HepG2 (cell line): ENCODE data around the gene CCDC177. TPM values are rescaled to one million over a fixed set of nuclear protein-coding genes. Genes with fewer than 3 reads are reported as not detected.

Source experiments
- FOXA1 ChIP-seq, 2 experiments: fragments of 450-650 bp in 1 of 2; sonication (generic) in 1 of 2; formaldehyde crosslinking in 1 of 2; IDR thresholded peaks; 2 replicates each; pipeline versions ENCODE4 v1.4.0 to v1.6.1; 2016 to 2020; ENCODE audit warnings: missing genetic modification reagents in 1 of 2
- SALL2 ChIP-seq: sonication (generic); formaldehyde crosslinking; IDR thresholded peaks from 2 replicates; pipeline ENCODE4 v1.8.1; 2023; ENCODE audit warnings: mild to moderate bottlenecking, missing genetic modification reagents, inconsistent platforms
- TCF7L2 ChIP-seq: IDR thresholded peaks from 2 replicates; pipeline ENCODE4 v1.6.1; 2011; ENCODE audit warnings: mild to moderate bottlenecking, low read depth, low read length, moderate library complexity
- TGIF2 ChIP-seq: IDR thresholded peaks from 2 replicates; pipeline ENCODE4 v1.6.1; 2016; ENCODE audit warnings: control low read depth, missing compliant biosample characterization
- TOE1 ChIP-seq: sonication (generic); formaldehyde crosslinking; IDR thresholded peaks from 2 replicates; pipeline ENCODE4 v1.4.0; 2020; ENCODE audit warnings: mild to moderate bottlenecking, missing genetic modification reagents
- ZBTB8A ChIP-seq: sonication (generic); formaldehyde crosslinking; IDR thresholded peaks from 2 replicates; pipeline ENCODE4 v1.4.0; 2020; ENCODE audit warnings: mild to moderate bottlenecking, low read depth, missing genetic modification reagents, borderline replicate concordance
- ZFP62 ChIP-seq: sonication (generic); formaldehyde crosslinking; IDR thresholded peaks from 2 replicates; pipeline ENCODE4 v1.4.0; 2020; ENCODE audit warnings: missing genetic modification reagents
- ZMYM3 ChIP-seq: sonication (generic); formaldehyde crosslinking; IDR thresholded peaks from 2 replicates; pipeline ENCODE4 v1.5.1; 2020; ENCODE audit warnings: mild to moderate bottlenecking, missing genetic modification reagents
- ZNF17 ChIP-seq: sonication (generic); formaldehyde crosslinking; IDR thresholded peaks from 2 replicates; pipeline ENCODE4 v1.5.0; 2020; ENCODE audit warnings: mild to moderate bottlenecking, missing genetic modification reagents
- ZNF350 ChIP-seq: sonication (generic); formaldehyde crosslinking; IDR thresholded peaks from 2 replicates; pipeline ENCODE4 v1.4.0; 2020; ENCODE audit warnings: mild to moderate bottlenecking, low read depth, missing genetic modification reagents, borderline replicate concordance
- ZNF614 ChIP-seq: IDR thresholded peaks from 2 replicates; pipeline ENCODE4 v1.6.1; 2018; ENCODE audit warnings: missing biosample characterization, missing genetic modification reagents, inconsistent platforms, borderline replicate concordance
- ZNF775 ChIP-seq: sonication (generic); formaldehyde crosslinking; IDR thresholded peaks from 2 replicates; pipeline ENCODE4 v1.4.0; 2020; ENCODE audit warnings: missing genetic modification reagents, mild to moderate bottlenecking, moderate library complexity, borderline replicate concordance
- ZZZ3 ChIP-seq: sonication (generic); formaldehyde crosslinking; IDR thresholded peaks from 2 replicates; pipeline ENCODE4 v1.4.0; 2020; ENCODE audit warnings: missing genetic modification reagents, mild to moderate bottlenecking, borderline replicate concordance
- polyA plus RNA-seq, 8 experiments: library from polyadenylated mRNA; depleted of rRNA in 3 of 8; stranded (reverse) in 7 of 8; unstranded in 1 of 8; fragments of >200 nt; fragmentation: Illumina TruSeq in 4 of 8; extraction: Trizol in 4 of 8; gene quantifications; 2 replicates each; pipeline versions ENCODE4 v1.2.1 to v1.2.3, GENCODE V29; 2011 to 2016; ENCODE audit warnings: low read depth in 4 of 8, missing spikeins in 1 of 8, mixed read lengths in 1 of 8; ENCODE audit not compliant: insufficient read depth in 1 of 8
- total RNA-seq, 5 experiments: library from RNA; depleted of rRNA; stranded (reverse); fragments of >200 nt; fragmentation: Illumina TruSeq; extraction: Trizol; gene quantifications; 2 replicates each; pipeline ENCODE4 v1.2.3, GENCODE V29; 2016; ENCODE audit warnings: low read depth in 1 of 5
- TF ChIP-seq, protein P1 (sequence below): sonication (generic); formaldehyde crosslinking; IDR thresholded peaks from 2 replicates; pipeline ENCODE4 v1.4.0; 2020; ENCODE audit warnings: missing genetic modification reagents, borderline replicate concordance
- TF ChIP-seq, protein P2 (sequence below): sonication (generic); formaldehyde crosslinking; IDR thresholded peaks from one replicate; pipeline ENCODE4 v1.5.1; 2020; ENCODE audit warnings: mild to moderate bottlenecking, missing genetic modification reagents; ENCODE audit errors: not compliant biosample characterization

CCDC177 gene
- total and polyA plus RNA-seq, 2 of the 13 experiments (the other 11 are each of a cell fraction or from before 2014, with no cell fraction given) = not detected

DNA sequence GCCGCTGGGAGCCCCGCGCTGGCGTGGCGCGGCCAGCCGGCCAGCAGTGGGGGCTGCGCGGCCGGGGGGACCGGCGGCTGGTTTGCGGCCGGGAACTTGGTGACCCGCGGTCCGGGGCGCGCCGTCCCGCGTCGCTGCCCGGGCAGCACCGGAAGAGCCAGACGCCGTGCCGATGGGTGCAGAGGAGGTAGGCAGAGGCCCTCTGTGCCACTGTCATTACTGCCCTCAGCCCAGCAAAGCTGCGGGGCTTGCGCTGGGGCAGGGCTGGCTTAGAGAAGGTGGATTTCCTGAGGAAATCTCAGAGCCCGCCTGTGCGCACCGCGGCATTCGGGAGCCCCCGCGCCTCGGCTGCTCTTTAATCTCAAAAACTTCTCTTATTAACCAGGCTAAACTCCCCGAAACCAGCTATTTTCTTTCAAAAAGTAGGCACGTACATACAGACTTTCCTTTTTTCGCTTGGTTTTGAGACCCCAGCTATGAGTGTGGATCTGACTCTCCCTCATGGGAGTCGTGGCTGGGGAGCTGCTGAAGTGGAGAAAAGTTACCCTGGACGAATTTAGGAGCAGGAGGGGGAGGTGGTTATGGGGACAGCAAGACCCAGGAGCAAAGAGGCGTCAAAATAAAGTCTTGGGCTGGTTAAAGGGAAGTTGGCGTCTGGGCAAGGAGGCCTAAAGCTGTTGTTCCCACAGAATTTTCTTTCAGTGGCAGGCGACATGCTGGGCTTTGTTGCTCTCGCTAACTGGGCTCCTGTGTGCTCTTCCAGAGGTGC lies 37.5 kb upstream of the CCDC177 start (continued):
- no peak for TF ChIP-seq ZNF775
- TF ChIP-seq TGIF2 (CRISPR knock-in tag) = peak; percentile 43; the same call in 1 of the 2 replicates
- no peak for TF ChIP-seq TOE1 (CRISPR knock-in tag)
- no peak for TF ChIP-seq ZNF614 (CRISPR knock-in tag)
- TF ChIP-seq, protein P1, sequence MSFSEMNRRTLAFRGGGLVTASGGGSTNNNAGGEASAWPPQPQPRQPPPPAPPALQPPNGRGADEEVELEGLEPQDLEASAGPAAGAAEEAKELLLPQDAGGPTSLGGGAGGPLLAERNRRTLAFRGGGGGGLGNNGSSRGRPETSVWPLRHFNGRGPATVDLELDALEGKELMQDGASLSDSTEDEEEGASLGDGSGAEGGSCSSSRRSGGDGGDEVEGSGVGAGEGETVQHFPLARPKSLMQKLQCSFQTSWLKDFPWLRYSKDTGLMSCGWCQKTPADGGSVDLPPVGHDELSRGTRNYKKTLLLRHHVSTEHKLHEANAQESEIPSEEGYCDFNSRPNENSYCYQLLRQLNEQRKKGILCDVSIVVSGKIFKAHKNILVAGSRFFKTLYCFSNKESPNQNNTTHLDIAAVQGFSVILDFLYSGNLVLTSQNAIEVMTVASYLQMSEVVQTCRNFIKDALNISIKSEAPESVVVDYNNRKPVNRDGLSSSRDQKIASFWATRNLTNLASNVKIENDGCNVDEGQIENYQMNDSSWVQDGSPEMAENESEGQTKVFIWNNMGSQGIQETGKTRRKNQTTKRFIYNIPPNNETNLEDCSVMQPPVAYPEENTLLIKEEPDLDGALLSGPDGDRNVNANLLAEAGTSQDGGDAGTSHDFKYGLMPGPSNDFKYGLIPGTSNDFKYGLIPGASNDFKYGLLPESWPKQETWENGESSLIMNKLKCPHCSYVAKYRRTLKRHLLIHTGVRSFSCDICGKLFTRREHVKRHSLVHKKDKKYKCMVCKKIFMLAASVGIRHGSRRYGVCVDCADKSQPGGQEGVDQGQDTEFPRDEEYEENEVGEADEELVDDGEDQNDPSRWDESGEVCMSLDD (CRISPR knock-in tag) = no peak
- no peak for TF ChIP-seq ZMYM3 (CRISPR knock-in tag)
- TF ChIP-seq, protein P2, sequence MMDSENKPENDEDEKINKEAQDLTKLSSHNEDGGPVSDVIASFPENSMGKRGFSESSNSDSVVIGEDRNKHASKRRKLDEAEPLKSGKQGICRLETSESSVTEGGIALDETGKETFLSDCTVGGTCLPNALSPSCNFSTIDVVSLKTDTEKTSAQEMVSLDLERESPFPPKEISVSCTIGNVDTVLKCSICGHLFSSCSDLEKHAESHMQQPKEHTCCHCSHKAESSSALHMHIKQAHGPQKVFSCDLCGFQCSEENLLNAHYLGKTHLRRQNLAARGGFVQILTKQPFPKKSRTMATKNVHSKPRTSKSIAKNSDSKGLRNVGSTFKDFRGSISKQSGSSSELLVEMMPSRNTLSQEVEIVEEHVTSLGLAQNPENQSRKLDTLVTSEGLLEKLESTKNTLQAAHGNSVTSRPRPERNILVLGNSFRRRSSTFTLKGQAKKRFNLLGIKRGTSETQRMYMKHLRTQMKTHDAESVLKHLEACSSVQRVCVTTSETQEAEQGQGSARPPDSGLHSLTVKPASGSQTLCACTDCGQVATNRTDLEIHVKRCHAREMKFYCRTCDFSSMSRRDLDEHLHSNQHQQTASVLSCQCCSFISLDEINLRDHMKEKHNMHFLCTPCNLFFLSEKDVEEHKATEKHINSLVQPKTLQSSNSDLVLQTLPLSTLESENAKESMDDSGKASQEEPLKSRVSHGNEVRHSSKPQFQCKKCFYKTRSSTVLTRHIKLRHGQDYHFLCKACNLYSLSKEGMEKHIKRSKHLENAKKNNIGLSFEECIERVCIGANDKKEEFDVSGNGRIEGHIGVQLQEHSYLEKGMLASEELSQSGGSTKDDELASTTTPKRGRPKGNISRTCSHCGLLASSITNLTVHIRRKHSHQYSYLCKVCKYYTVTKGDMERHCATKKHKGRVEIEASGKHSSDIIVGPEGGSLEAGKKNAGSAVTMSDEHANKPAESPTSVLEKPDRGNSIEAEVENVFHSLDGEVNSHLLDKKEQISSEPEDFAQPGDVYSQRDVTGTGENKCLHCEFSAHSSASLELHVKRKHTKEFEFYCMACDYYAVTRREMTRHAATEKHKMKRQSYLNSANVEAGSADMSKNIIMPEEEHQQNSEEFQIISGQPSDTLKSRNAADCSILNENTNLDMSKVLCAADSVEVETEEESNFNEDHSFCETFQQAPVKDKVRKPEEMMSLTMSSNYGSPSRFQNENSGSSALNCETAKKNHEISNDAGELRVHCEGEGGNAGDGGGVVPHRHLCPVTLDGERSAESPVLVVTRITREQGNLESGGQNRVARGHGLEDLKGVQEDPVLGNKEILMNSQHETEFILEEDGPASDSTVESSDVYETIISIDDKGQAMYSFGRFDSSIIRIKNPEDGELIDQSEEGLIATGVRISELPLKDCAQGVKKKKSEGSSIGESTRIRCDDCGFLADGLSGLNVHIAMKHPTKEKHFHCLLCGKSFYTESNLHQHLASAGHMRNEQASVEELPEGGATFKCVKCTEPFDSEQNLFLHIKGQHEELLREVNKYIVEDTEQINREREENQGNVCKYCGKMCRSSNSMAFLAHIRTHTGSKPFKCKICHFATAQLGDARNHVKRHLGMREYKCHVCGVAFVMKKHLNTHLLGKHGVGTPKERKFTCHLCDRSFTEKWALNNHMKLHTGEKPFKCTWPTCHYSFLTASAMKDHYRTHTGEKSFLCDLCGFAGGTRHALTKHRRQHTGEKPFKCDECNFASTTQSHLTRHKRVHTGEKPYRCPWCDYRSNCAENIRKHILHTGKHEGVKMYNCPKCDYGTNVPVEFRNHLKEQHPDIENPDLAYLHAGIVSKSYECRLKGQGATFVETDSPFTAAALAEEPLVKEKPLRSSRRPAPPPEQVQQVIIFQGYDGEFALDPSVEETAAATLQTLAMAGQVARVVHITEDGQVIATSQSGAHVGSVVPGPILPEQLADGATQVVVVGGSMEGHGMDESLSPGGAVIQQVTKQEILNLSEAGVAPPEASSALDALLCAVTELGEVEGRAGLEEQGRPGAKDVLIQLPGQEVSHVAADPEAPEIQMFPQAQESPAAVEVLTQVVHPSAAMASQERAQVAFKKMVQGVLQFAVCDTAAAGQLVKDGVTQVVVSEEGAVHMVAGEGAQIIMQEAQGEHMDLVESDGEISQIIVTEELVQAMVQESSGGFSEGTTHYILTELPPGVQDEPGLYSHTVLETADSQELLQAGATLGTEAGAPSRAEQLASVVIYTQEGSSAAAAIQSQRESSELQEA = no peak
- TF ChIP-seq FOXA1 (IDR thresholded peaks at IDR 0.05) = no peak
- no peak for TF ChIP-seq FOXA1 (CRISPR knock-in tag; IDR thresholded peaks at IDR 0.05)
- TF ChIP-seq ZBTB8A = no peak
- no peak for TF ChIP-seq ZNF17 (CRISPR knock-in tag)
- TF ChIP-seq ZZZ3 (CRISPR knock-in tag) = no peak
- TF ChIP-seq ZFP62 = no peak
- no peak for TF ChIP-seq TCF7L2
- TF ChIP-seq SALL2 (CRISPR knock-in tag) = no peak
- TF ChIP-seq ZNF350 (CRISPR knock-in tag) = no peak
